Stimulated activated CD8-positive, alpha-beta memory T cell treated with anti-CD3 and anti-CD28 coated beads, Interleukin-4, amount 100 ng/mL, for 24 hours (primary cell): ENCODE measurements around the gene SELP.

Experiments
- DNase-seq: peaks from one replicate; pipeline ENCODE4 v3.0.0-alpha.2; 2020; ENCODE audit warnings: low read depth

SELP gene

GRCh38 chr1:169576241-169576934 is 53.5 kb downstream of the SELP start:
- no peak for DNase-seq

DNA sequence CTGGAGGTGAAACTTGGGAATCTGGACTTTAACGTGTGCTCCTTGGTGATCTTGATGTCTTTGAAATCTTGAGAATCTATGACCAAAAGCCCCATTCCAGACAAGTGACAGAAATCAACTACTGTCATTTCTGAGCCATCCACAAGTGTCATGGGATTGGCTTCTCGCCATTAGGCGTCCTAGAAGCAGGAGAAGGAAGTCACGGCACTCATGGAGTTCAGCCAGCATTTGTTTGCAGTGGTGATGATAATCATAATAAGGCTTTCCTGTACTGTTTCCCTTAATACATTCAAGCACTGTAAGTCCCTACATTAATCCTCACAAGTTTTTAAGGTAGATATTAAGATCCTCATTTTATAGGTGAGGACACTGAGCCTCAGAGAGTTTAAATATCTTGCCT is 55.6 kb downstream of the SELP start:
- DNase-seq = no peak

DNA sequence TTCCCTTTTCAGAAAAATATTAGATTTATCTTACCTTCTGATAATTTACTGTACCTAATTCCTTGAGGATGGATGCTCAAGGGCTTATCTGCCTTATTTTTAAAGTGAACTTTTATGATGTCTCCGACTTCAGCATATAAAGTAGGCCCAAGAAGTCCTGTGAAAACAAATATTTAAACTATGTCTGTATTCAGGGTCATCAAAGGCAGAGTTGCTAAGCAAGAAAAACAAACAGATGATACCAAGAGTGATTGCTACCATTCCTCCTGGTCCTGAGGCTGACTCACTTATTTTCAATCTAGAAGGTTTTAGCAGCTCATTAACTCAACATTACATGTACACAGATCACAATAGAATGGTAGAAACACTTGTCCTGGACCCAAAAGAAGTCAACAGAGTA is 57.7 kb downstream of the SELP start:
- no peak for DNase-seq

DNA sequence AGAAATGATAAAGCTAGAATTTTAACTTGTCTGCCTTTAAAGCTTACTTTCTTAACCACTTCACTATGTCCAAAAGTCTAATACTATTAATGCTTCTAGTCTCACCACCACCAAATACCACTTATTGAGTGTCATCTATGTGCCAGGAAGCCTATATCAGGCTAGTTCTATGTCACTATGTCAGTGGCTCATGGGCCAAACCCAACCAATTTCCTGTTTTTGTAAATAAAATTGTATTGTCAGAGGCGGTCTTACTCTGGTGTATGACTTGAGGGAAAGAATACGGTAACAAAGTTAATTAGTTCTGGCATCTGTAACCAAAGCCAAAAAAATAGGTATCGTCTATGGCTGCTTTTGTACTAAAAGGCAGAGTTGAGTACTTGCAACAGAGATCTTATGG is 58.5 kb downstream of the SELP start:
- DNase-seq = no peak

GRCh38 chr1:169570172-169570574 is 59.8 kb downstream of the SELP start:
- no peak for DNase-seq

DNA sequence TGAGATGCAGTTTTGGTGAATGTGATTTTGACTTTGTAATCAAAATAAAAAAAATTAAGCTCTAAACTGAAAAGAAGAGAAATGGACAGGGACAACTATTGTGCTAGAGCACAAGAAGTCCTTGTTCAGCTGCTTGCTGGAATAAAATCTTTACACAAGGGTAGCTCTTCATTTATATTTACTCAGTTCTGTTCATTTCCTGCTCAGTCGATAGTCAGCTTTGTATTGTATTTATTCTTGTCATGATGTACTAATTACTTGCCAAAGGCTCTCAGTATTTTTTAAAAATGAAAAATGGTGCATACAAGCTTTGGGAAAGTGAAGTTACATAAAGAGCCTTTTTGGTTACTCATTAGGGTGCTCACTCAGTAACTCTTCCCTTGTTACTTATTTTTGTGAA is 61.4 kb downstream of the SELP start:
- DNase-seq = no peak

- DNase-seq = no peak
Observed at GRCh38 chr1:169565335-169566271, 64.3 kb downstream of the SELP start.

DNA sequence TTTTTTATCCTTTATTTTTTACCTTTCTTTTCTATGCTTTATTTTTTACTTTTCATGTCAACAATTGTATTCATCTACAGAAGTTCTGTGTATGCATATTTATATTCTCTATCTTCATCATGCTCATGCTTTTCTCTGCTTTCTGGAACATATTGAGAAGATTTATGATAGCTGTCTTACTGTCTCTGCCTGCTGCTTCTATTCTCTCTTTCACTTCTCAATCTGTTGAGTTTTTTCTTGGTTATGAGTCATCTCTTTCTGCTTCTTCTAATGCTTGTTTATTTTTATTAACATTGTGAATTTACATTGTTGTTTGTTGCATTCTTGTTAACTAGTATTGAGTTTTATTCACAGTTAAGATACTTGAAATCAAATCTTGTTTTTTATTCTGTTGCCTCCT is 66.3 kb downstream of the SELP start:
- no peak for DNase-seq

DNA sequence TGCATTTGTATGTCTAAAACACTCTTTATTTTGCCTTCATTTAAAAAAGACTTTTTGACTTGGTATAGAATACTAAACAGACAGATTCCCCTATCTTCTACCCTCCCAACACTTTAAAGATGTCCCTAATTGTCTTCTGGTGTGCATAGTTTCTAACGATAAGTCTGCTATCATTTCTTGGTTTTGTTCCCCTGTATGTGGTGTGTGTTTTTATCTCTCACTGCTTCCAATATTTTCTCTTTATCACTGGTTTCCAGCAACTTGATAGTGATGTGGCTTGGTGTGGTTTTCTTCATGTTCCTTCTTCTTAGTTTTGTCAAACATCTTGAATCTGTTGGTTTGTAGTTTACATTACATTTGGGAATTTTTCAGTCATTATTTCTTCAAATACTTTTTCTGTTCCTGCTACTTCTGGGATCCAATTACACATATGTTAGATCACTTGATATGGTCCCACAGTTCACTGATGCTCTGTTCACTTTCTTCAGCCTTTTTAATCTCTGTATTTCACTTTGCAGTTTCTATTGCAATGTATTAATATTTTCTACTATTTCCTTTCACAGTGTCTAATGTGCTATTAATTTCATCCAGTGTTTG is 66.8 kb downstream of the SELP start:
- DNase-seq = no peak

GRCh38 chr1:169561692-169562091 is 68.2 kb downstream of the SELP start:
- no peak for DNase-seq

DNA sequence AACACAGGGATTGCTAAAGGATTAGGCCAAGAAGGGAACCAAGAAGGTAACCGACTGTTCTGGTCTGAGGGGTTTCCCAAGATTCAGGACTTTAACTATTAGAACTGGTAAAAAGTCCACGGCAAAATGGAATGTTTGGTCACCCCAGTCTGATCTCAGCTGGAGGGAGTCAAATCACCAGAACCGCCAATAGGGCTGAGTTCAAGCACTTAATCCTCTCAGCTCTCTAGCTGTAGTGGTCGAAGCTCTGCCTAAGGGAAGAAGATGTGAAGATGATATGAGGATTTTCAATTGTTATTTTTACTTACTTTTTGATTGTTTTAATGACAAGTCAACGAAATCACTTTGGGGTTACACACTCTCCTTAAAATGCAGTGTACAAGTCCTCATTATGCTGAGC is 72.8 kb downstream of the SELP start:
- DNase-seq = no peak

DNA sequence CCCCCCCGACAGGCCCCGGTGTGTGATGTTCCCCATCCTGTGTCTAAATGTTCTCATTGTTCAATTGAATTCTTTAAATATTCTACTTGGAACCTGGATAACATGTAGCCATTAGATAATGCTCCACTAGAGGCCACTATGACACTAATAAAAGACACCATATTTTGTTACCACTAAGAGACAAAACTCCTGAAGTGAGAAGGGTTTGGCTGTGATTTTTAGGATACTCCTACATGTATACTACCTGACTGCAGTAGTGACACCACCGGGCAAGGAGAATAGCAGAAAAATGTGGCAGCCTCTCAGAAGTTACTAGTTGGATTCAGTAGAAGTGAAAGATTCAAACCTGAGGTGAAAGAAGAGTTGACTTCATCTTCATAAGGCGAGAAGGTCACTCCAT is 79.6 kb downstream of the SELP start:
- DNase-seq = no peak

DNA sequence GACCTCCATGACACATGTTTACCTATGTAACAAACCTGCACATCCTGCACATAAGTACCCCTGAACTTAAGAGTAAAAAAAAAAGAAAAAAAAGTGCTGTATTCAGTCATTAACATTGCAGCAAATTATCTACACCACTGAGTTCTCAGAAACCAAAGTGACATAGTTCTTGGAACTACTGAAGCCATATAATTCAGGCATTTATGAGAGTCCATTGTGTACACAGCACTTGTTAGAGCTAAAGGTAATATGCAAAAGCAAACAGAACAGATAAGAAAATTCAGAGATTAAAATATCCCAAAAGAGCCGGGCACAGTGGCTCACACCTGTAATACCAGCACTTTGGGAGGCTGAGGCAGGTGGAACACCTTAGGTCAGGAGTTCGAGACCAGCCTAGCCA is 81.6 kb downstream of the SELP start:
- no peak for DNase-seq

DNA sequence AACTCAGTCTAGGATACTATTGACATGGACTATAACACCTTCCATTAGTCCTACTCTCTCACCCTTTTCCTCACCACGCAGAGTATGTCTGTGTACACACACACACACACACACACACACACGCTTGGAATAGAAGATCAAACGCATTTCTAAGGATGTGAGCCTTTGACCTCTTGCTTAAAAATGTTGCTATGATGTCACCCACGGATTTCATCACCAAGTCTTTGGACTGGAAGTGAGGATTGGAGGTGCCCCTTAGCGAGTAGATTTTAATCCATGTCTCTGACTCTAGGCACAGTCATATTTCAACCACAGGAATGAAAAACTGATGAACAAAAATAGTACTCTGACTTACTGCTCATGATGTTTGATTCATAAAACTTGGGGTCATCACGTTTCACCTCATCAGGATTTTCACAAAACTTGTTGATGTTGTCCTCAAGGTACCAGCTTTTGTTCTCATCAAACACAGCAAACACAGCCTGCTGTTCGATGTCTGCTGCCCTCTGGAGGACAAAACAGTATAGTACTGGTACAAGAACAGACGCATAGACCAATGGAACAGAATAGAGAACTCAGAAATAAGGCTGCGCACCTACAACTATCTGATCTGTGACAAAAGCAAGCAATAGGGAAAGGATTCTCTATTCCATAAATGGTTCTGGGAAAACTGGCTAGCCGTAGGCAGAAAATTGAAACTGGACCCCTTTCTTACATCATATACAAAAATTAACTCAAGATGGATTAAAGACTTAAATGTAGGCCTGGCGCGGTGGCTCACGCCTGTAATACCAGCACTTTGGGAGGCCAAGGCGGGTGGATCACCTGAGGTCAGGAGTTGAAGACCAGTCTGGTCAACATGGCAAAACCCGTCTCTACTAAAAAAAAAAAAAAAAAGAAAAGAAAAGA is 83.6 kb downstream of the SELP start:
- DNase-seq = no peak

GRCh38 chr1:169545472-169545871 is 84.5 kb downstream of the SELP start:
- DNase-seq = no peak

GRCh38 chr1:169538998-169539871 is 90.7 kb downstream of the SELP start:
- DNase-seq = no peak
